Measurements from ENCODE around the gene CBX8. TPM values are rescaled to one million over a fixed set of nuclear protein-coding genes. Genes with fewer than 3 reads are reported as not detected.

Gene CBX8
- total and polyA plus RNA-seq, 2 of the 13 experiments (the other 11 are each of a cell fraction or from before 2014, with no cell fraction given), result 0.34 to 12.6 TPM

DNA sequence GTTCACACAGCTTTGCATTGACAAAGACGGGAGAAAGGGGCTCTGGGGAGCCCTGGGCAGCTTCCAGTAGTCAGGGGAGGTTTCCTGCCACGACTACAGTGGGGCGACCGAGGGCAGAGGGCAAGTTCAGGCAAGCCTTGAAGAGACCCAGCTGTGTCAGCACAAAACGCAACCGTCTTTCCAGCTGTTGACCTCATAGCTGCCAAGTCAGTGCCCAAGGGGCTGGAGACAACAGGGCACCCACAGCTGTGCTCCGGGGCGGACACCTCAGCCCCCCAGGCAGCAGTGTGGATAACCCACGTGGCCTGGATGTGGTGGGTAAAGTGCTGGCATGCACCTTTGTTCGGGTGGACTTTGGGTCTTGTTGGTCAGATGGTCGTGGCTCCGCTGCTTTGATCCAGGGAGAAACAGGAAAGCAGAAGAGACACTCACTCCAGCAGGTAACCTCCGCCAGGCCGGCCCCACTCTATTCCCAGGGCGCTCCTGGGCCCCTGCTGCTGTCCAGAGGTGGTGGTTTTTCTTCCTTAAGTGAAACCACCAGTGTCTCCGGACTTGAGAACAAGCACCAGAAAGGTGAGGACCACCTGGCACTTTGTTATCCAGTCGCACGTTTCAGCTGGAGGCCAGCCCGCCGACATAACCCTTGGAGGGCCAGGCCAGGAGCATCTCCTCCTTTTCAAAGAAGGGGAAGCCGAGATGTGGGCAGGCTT is 36.5 kb downstream of the CBX8 start (continued):
- peak; percentile 71; the same call in 1 of the 2 replicates for TF ChIP-seq HMGXB3 (CRISPR knock-in tag; IDR thresholded peaks at IDR 0.05; ENCODE audit: borderline replicate concordance)
- TF ChIP-seq U2AF2 (IDR thresholded peaks at IDR 0.05; ENCODE audit: low read depth, low read length), result no peak; the same call in 1 of the 2 replicates
- TF ChIP-seq HOXA5 (CRISPR knock-in tag; IDR thresholded peaks at IDR 0.05), result peak; percentile 25; the same call in 1 of the 2 replicates
- TF ChIP-seq RERE (CRISPR knock-in tag; IDR thresholded peaks at IDR 0.05; ENCODE audit: low read depth), result 0 out of 2 replicates have a peak, but pooled peaks have one; percentile 47
- peak; percentile 93; the same call in 1 of the 2 replicates for TF ChIP-seq PITX1 (CRISPR knock-in tag; IDR thresholded peaks at IDR 0.05)
- TF ChIP-seq ZNF766 (CRISPR knock-in tag; IDR thresholded peaks at IDR 0.05; ENCODE audit: borderline replicate concordance), result peak; percentile 98; the same call in 1 of the 2 replicates
- TF ChIP-seq MLXIP (CRISPR knock-in tag; IDR thresholded peaks at IDR 0.05; ENCODE audit: borderline replicate concordance), result 0 out of 2 replicates have a peak, but pooled peaks have one; percentile 61
- TF ChIP-seq CCAR2 (optimal IDR thresholded peaks at IDR 0.05; ENCODE audit: low read depth, low read length), result no peak
- TF ChIP-seq, protein P1, sequence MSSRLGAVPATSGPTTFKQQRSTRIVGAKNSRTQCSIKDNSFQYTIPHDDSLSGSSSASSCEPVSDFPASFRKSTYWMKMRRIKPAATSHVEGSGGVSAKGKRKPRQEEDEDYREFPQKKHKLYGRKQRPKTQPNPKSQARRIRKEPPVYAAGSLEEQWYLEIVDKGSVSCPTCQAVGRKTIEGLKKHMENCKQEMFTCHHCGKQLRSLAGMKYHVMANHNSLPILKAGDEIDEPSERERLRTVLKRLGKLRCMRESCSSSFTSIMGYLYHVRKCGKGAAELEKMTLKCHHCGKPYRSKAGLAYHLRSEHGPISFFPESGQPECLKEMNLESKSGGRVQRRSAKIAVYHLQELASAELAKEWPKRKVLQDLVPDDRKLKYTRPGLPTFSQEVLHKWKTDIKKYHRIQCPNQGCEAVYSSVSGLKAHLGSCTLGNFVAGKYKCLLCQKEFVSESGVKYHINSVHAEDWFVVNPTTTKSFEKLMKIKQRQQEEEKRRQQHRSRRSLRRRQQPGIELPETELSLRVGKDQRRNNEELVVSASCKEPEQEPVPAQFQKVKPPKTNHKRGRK (CRISPR knock-in tag; IDR thresholded peaks at IDR 0.05), result peak; percentile 71; the same call in 1 of the 2 replicates
- peak; percentile 95; the same call in 1 of the 2 replicates for TF ChIP-seq ZNF337 (CRISPR knock-in tag; IDR thresholded peaks at IDR 0.05; ENCODE audit: borderline replicate concordance, low read depth)
- TF ChIP-seq, protein P2, sequence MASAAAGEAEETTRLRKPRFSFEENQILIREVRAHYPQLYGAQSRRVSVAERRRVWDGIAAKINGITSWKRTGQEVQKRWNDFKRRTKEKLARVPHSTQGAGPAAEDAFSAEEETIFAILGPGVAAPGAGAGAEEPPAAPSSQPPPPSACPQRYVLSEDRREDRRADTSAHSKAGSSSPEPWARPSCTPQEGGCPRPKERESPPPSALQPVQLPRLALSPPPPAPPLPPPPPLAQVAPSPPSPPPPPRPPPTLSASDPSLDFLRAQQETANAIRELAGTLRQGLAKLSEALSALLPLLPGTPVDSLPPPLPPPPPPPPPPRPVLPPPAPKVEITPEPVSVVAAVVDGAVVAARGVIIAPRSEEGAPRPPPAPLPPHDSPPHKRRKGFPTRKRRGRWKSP (CRISPR knock-in tag; IDR thresholded peaks at IDR 0.05), result peak; percentile 64; the same call in 1 of the 2 replicates

All from HepG2 (cell line).